Measurements from ENCODE around the gene CFAP54. TPM values are rescaled to one million over a fixed set of nuclear protein-coding genes. Genes with fewer than 3 reads are reported as not detected.

Gene CFAP54
- polyA plus RNA-seq, 1 donor from 2014 or later, result 1.1 TPM

DNA sequence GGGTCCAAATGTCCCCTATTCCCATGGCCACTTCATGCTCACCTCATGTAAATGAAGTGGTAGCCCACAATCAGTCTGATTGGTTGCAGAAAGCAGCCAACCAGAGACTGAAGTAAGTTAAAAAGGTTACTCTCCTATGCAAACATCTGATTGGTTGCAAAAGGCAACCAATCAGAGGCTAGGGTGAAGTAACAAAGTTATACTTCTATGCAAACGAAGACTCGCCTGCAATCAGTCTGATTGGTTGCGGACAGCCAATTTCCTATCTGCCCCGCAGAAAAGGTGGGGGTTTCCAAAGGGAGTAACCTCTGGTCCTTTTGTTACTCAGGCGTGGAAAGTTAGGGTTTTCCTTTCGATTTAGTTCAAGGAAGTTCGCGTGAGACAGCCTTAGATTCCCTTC is 209.6 kb downstream of the CFAP54 start:
- Histone ChIP-seq H3K4me3 (ENCODE audit: low read length) (no peak overlapping the region), H3F3A (ENCODE audit: insufficient read depth, low read length, poor library complexity, severe bottlenecking) (no peaks in the 10 kb centered on the region), H3K9me2 (ENCODE audit: insufficient read depth, low read length) (no peaks in the 10 kb centered on the region), H3K9ac (ENCODE audit: low read length) (no peak overlapping the region), H3K27ac (ENCODE audit: low read length) (no peak overlapping the region), H3K36me3 (ENCODE audit: insufficient read depth, low read length) (no peaks in the 10 kb centered on the region), H3K4me2 (ENCODE audit: low read length) (no peak overlapping the region), H3K9me3 (ENCODE audit: low read length) (no peaks in the 10 kb centered on the region), H4K20me1 (ENCODE audit: insufficient read depth) (no peaks in the 10 kb centered on the region), H3K79me2 (replicated peaks; ENCODE audit: insufficient read depth, low read length) (no peaks in the 10 kb centered on the region), H2AFZ (ENCODE audit: low read depth, low read length) (no peak overlapping the region), H3K27me3 (ENCODE audit: insufficient read depth, low read depth, low read length) (no peaks in the 10 kb centered on the region)
- no peak for TF ChIP-seq EZH2 (IDR thresholded peaks at IDR 0.05; ENCODE audit: borderline replicate concordance, insufficient read depth, low read length, poor library complexity, severe bottlenecking)
- no peak for TF ChIP-seq MXI1 (conservative IDR thresholded peaks at IDR 0.05; ENCODE audit: poor library complexity, severe bottlenecking)
- no peak for TF ChIP-seq SMC3 (conservative IDR thresholded peaks at IDR 0.05; ENCODE audit: poor library complexity)
- no peak for TF ChIP-seq EP300 (conservative IDR thresholded peaks at IDR 0.05; ENCODE audit: poor library complexity, severe bottlenecking)
- TF ChIP-seq RAD21 (conservative IDR thresholded peaks at IDR 0.05), result no peak
- TF ChIP-seq, protein P1, sequence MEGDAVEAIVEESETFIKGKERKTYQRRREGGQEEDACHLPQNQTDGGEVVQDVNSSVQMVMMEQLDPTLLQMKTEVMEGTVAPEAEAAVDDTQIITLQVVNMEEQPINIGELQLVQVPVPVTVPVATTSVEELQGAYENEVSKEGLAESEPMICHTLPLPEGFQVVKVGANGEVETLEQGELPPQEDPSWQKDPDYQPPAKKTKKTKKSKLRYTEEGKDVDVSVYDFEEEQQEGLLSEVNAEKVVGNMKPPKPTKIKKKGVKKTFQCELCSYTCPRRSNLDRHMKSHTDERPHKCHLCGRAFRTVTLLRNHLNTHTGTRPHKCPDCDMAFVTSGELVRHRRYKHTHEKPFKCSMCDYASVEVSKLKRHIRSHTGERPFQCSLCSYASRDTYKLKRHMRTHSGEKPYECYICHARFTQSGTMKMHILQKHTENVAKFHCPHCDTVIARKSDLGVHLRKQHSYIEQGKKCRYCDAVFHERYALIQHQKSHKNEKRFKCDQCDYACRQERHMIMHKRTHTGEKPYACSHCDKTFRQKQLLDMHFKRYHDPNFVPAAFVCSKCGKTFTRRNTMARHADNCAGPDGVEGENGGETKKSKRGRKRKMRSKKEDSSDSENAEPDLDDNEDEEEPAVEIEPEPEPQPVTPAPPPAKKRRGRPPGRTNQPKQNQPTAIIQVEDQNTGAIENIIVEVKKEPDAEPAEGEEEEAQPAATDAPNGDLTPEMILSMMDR (IDR thresholded peaks at IDR 0.05; ENCODE audit: poor library complexity, severe bottlenecking), result no peak
- TF ChIP-seq, protein P2, sequence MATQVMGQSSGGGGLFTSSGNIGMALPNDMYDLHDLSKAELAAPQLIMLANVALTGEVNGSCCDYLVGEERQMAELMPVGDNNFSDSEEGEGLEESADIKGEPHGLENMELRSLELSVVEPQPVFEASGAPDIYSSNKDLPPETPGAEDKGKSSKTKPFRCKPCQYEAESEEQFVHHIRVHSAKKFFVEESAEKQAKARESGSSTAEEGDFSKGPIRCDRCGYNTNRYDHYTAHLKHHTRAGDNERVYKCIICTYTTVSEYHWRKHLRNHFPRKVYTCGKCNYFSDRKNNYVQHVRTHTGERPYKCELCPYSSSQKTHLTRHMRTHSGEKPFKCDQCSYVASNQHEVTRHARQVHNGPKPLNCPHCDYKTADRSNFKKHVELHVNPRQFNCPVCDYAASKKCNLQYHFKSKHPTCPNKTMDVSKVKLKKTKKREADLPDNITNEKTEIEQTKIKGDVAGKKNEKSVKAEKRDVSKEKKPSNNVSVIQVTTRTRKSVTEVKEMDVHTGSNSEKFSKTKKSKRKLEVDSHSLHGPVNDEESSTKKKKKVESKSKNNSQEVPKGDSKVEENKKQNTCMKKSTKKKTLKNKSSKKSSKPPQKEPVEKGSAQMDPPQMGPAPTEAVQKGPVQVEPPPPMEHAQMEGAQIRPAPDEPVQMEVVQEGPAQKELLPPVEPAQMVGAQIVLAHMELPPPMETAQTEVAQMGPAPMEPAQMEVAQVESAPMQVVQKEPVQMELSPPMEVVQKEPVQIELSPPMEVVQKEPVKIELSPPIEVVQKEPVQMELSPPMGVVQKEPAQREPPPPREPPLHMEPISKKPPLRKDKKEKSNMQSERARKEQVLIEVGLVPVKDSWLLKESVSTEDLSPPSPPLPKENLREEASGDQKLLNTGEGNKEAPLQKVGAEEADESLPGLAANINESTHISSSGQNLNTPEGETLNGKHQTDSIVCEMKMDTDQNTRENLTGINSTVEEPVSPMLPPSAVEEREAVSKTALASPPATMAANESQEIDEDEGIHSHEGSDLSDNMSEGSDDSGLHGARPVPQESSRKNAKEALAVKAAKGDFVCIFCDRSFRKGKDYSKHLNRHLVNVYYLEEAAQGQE (IDR thresholded peaks at IDR 0.05; ENCODE audit: borderline replicate concordance), result no peak
- no peak for TF ChIP-seq TAF1 (IDR thresholded peaks at IDR 0.05; ENCODE audit: low read depth)
- TF ChIP-seq POLR2AphosphoS5 (IDR thresholded peaks at IDR 0.05), result no peak

DNA sequence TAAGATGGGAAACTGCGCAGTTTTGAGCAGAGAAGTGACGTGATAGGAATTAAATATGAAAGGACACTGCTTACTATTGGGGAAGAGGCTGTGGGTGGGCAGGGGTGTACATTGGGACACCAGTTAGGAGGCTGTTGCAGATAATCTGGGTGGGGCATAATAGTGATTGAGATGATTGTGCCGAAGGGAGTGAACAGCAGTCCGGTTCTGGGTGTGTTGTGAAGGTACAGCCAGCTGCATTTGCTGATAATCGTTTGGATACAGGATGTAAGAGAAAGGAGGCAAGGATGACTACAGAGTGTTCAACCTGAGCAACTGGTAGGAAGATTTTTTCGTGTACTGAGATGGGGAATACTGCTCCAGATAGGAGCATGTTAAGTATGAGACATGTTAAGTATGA is 212.5 kb downstream of the CFAP54 start:
- Histone ChIP-seq H3K9ac (ENCODE audit: low read length) (no peak overlapping the region), H3K27ac (ENCODE audit: low read length) (no peak overlapping the region), H3K27me3 (ENCODE audit: insufficient read depth, low read depth, low read length) (no peaks in the 10 kb centered on the region), H3K9me3 (ENCODE audit: low read length) (no peaks in the 10 kb centered on the region), H3K36me3 (ENCODE audit: insufficient read depth, low read length) (no peaks in the 10 kb centered on the region), H3K9me2 (ENCODE audit: insufficient read depth, low read length) (no peaks in the 10 kb centered on the region), H2AFZ (ENCODE audit: low read depth, low read length) (no peak overlapping the region), H3K4me2 (ENCODE audit: low read length) (no peak overlapping the region), H3K79me2 (replicated peaks; ENCODE audit: insufficient read depth, low read length) (no peaks in the 10 kb centered on the region), H4K20me1 (ENCODE audit: insufficient read depth) (no peaks in the 10 kb centered on the region), H3K4me3 (ENCODE audit: low read length) (no peak overlapping the region), H3F3A (ENCODE audit: insufficient read depth, low read length, poor library complexity, severe bottlenecking) (no peaks in the 10 kb centered on the region)
- TF ChIP-seq TAF1 (IDR thresholded peaks at IDR 0.05; ENCODE audit: low read depth), result no peak
- no peak for TF ChIP-seq SMC3 (conservative IDR thresholded peaks at IDR 0.05; ENCODE audit: poor library complexity)
- TF ChIP-seq EZH2 (IDR thresholded peaks at IDR 0.05; ENCODE audit: borderline replicate concordance, insufficient read depth, low read length, poor library complexity, severe bottlenecking), result no peak
- no peak for TF ChIP-seq POLR2AphosphoS5 (IDR thresholded peaks at IDR 0.05)
- no peak for TF ChIP-seq MXI1 (conservative IDR thresholded peaks at IDR 0.05; ENCODE audit: poor library complexity, severe bottlenecking)
- TF ChIP-seq EP300 (conservative IDR thresholded peaks at IDR 0.05; ENCODE audit: poor library complexity, severe bottlenecking), result no peak
- TF ChIP-seq RAD21 (conservative IDR thresholded peaks at IDR 0.05), result no peak
- TF ChIP-seq, protein P1 (IDR thresholded peaks at IDR 0.05; ENCODE audit: poor library complexity, severe bottlenecking), result no peak
- TF ChIP-seq, protein P2 (IDR thresholded peaks at IDR 0.05; ENCODE audit: borderline replicate concordance), result no peak

Data from neural cell (in vitro differentiated cells).